Caco-2 (cell line): ENCODE data around the gene MVB12B. TPM values are rescaled to one million over a fixed set of nuclear protein-coding genes. Genes with fewer than 3 reads are reported as not detected.
"Not testable (repeated sequence)": the region's sequence is repeated elsewhere in the genome, so short reads cannot be mapped to it uniquely, and the experiment has no call there.

Source experiments
- BruUV-seq: library from RNA; stranded (reverse); fragments of 400-500 nt; replicated peaks from 2 replicates; lab custom pipeline; 2021; lab: Mats Ljungman, UMichigan
- CTCF ChIA-PET: fragments of 300-600 bp; sonication (Branson Sonifier 250); formaldehyde crosslinking; loops from one replicate; lab custom pipeline; 2022; ENCODE audit warnings: antibody characterized with exemption; lab: Charles Lee
- POLR2A ChIA-PET: fragments of 300-600 bp; sonication (Branson Sonifier 250); formaldehyde crosslinking; loops from one replicate; lab custom pipeline; 2022; ENCODE audit warnings: antibody characterized with exemption; lab: Charles Lee
- DNase-seq, 2 experiments: peaks; one replicate each; pipeline versions ENCODE4 v3.0.0 to v3.0.0-alpha.2; 2020 to 2022
- H3K27me3 ChIP-seq: replicated peaks from 2 replicates; pipeline ENCODE4 v1.6.0; 2011; ENCODE audit warnings: low read length; ENCODE audit not compliant: control insufficient read depth, insufficient read depth
- H3K36me3 ChIP-seq: 2 replicates; pipeline ENCODE4 v1.5.1; 2011; ENCODE audit warnings: low read length; ENCODE audit not compliant: control insufficient read depth, insufficient read depth
- H3K4me1 ChIP-seq: fragments of 250-450 bp; sonication (Bioruptor Pico); 2 replicates; pipeline ENCODE4 v1.5.1; 2020; ENCODE audit warnings: mild to moderate bottlenecking
- H3K4me3 ChIP-seq: 2 replicates; pipeline ENCODE4 v1.5.1; 2011; ENCODE audit warnings: low read depth, mild to moderate bottlenecking, control low read depth, low read length
- H3K9me3 ChIP-seq: fragments of 250-450 bp; sonication (Bioruptor Pico); 2 replicates; pipeline ENCODE4 v1.5.1; 2020; ENCODE audit warnings: mild to moderate bottlenecking, moderate library complexity
- H3K27ac Mint-ChIP-seq: one replicate; pipeline ENCODE4 v1.8.0; 2022; ENCODE audit warnings: mixed read lengths; ENCODE audit not compliant: unreplicated experiment
- H3K27me3 Mint-ChIP-seq: one replicate; pipeline ENCODE4 v1.8.0; 2022; ENCODE audit warnings: mixed read lengths; ENCODE audit not compliant: insufficient read depth, unreplicated experiment
- H3K36me3 Mint-ChIP-seq: one replicate; pipeline ENCODE4 v1.8.0; 2022; ENCODE audit warnings: mild to moderate bottlenecking, mixed read lengths; ENCODE audit not compliant: insufficient read depth, unreplicated experiment
- H3K4me1 Mint-ChIP-seq: one replicate; pipeline ENCODE4 v1.8.0; 2022; ENCODE audit warnings: low read depth, mixed read lengths; ENCODE audit not compliant: unreplicated experiment
- H3K4me3 Mint-ChIP-seq: one replicate; pipeline ENCODE4 v1.8.0; 2022; ENCODE audit warnings: mild to moderate bottlenecking, moderate library complexity, mixed read lengths; ENCODE audit not compliant: unreplicated experiment
- H3K9me3 Mint-ChIP-seq: one replicate; pipeline ENCODE4 v1.8.0; 2022; ENCODE audit warnings: mixed read lengths; ENCODE audit not compliant: unreplicated experiment
- intact Hi-C: fragments of 100-400 bp; cut with micrococcal nuclease; formaldehyde crosslinking; loops from one replicate; pipeline ENCODE4 v1.10.0; 2022; ENCODE audit not compliant: unreplicated experiment
- total RNA-seq: library from RNA; stranded (reverse); gene quantifications from 2 replicates; pipeline ENCODE4 v1.2.3, GENCODE V29; 2022
- TF ChIP-seq, protein P1 (sequence below), 2 experiments: fragments of 200-600 bp in 1 of 2; IDR thresholded peaks; 1 replicate in 1 of 2; 2 replicates in 1 of 2; pipeline versions ENCODE4 v1.5.1 to v1.8.0; 2011 to 2022; ENCODE audit warnings: antibody characterized with exemption in 1 of 2, control low read depth in 1 of 2, inconsistent platforms in 1 of 2, low read depth in 1 of 2, low read length in 1 of 2, mild to moderate bottlenecking in 1 of 2, moderate library complexity in 1 of 2; ENCODE audit not compliant: insufficient read depth in 1 of 2, severe bottlenecking in 1 of 2, unreplicated experiment in 1 of 2

MVB12B gene
- total RNA-seq, 1 experiment from 2014 or later, result 24.4 TPM

DNA sequence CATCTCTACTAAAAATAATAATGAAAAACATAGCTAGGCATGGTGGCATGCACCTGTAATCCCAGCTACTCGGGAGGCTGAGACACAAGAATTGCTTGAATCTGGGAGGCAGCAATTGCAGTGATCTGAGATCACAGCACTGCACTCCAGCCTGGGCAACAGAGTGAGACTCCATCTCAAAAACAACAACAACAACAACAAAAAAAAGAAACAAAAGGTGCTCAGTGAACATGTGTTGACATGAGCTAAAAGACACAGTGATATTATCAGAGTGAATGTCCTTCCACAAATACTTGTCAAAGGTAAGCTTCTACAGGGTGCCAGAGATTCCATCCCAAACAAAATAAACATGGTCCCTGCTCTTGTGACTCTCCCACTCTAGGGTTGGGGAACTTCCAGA lies 211.9 kb downstream of the MVB12B start:
- POLR2A ChIA-PET, result no interaction called here
- no peaks in the 10 kb centered on the region for H3K36me3 ChIP-seq
- BruUV-seq, result no TSS peak
- H3K4me1 ChIP-seq, result no peaks in the 10 kb centered on the region
- no peak overlapping the region for H3K27ac Mint-ChIP-seq
- no peak for DNase-seq
- no peak overlapping the region for H3K4me3 ChIP-seq
- no peak overlapping the region for H3K4me3 Mint-ChIP-seq
- H3K4me1 Mint-ChIP-seq, result no peaks in the 10 kb centered on the region
- intact Hi-C loops, result no loop called here
- H3K27me3 Mint-ChIP-seq, result peaks cover 3% of the 10 kb centered on the region
- CTCF ChIA-PET, result interaction anchor here (0.6 kb wide), 1 partner anchor 1674 kb away, joined by 3 read pairs; no protein-coding TSS in a partner anchor
- H3K9me3 Mint-ChIP-seq, result no peaks in the 10 kb centered on the region
- H3K27me3 ChIP-seq, result no peaks in the 10 kb centered on the region
- no peaks in the 10 kb centered on the region for H3K36me3 Mint-ChIP-seq
- H3K9me3 ChIP-seq, result no peaks in the 10 kb centered on the region
- TF ChIP-seq, protein P1, sequence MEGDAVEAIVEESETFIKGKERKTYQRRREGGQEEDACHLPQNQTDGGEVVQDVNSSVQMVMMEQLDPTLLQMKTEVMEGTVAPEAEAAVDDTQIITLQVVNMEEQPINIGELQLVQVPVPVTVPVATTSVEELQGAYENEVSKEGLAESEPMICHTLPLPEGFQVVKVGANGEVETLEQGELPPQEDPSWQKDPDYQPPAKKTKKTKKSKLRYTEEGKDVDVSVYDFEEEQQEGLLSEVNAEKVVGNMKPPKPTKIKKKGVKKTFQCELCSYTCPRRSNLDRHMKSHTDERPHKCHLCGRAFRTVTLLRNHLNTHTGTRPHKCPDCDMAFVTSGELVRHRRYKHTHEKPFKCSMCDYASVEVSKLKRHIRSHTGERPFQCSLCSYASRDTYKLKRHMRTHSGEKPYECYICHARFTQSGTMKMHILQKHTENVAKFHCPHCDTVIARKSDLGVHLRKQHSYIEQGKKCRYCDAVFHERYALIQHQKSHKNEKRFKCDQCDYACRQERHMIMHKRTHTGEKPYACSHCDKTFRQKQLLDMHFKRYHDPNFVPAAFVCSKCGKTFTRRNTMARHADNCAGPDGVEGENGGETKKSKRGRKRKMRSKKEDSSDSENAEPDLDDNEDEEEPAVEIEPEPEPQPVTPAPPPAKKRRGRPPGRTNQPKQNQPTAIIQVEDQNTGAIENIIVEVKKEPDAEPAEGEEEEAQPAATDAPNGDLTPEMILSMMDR (IDR thresholded peaks at IDR 0.05; ENCODE audit: insufficient read depth in 1 of 2, low read depth in 1 of 2, low read length in 1 of 2, severe bottlenecking in 1 of 2, unreplicated experiment in 1 of 2), result no peak

- H3K9me3 ChIP-seq, H3K36me3 ChIP-seq, POLR2A ChIA-PET, H3K9me3 Mint-ChIP-seq, H3K4me1 Mint-ChIP-seq, H3K4me1 ChIP-seq, H3K36me3 Mint-ChIP-seq, H3K27me3 ChIP-seq, H3K4me3 ChIP-seq, intact Hi-C loops, BruUV-seq, H3K4me3 Mint-ChIP-seq, H3K27me3 Mint-ChIP-seq, H3K27ac Mint-ChIP-seq: not testable (repeated sequence)
- CTCF ChIA-PET, result interaction anchor here (0.6 to 0.7 kb wide), 3 partner anchors 18 to 27 kb away, joined by 3 read pairs; no protein-coding TSS in a partner anchor
- DNase-seq, result peak in 1 of 2 experiments; percentile 15
Observed at GRCh38 chr9:126540398-126540797, 213.8 kb downstream of the MVB12B start.

- intact Hi-C loops, result no loop called here
- no peaks in the 10 kb centered on the region for H3K27me3 ChIP-seq
- Mint-ChIP-seq H3K4me1 (no peaks in the 10 kb centered on the region), H3K27ac (no peak overlapping the region), H3K9me3 (no peaks in the 10 kb centered on the region), H3K27me3 (peaks cover 3% of the 10 kb centered on the region), H3K4me3 (no peak overlapping the region), H3K36me3 (no peaks in the 10 kb centered on the region)
- ChIA-PET POLR2A (no interaction called here), CTCF (no interaction called here)
- DNase-seq, result no peak
- no peak overlapping the region for H3K4me3 ChIP-seq
- no TSS peak for BruUV-seq
- H3K4me1 ChIP-seq, result no peaks in the 10 kb centered on the region
- no peaks in the 10 kb centered on the region for H3K36me3 ChIP-seq
- no peaks in the 10 kb centered on the region; the same call in 1 of the 2 replicates for H3K9me3 ChIP-seq
- TF ChIP-seq, protein P1 (IDR thresholded peaks at IDR 0.05; ENCODE audit: insufficient read depth in 1 of 2, low read depth in 1 of 2, low read length in 1 of 2, severe bottlenecking in 1 of 2, unreplicated experiment in 1 of 2), result no peak
Observed at GRCh38 chr9:126543490-126543889, 216.9 kb downstream of the MVB12B start.

GRCh38 chr9:126545106-126545505 lies 218.5 kb downstream of the MVB12B start:
- no peaks in the 10 kb centered on the region for H3K36me3 ChIP-seq
- H3K9me3 Mint-ChIP-seq, result no peaks in the 10 kb centered on the region
- H3K4me3 ChIP-seq, result no peak overlapping the region
- no peaks in the 10 kb centered on the region for H3K27me3 ChIP-seq
- no peaks in the 10 kb centered on the region for H3K36me3 Mint-ChIP-seq
- TF ChIP-seq, protein P1 (IDR thresholded peaks at IDR 0.05; ENCODE audit: insufficient read depth in 1 of 2, low read depth in 1 of 2, low read length in 1 of 2, severe bottlenecking in 1 of 2, unreplicated experiment in 1 of 2), result no peak
- H3K27ac Mint-ChIP-seq, result no peak overlapping the region
- intact Hi-C loops, result no loop called here
- DNase-seq, result no peak
- H3K4me1 ChIP-seq, result no peaks in the 10 kb centered on the region
- no TSS peak for BruUV-seq
- ChIA-PET CTCF (no interaction called here), POLR2A (no interaction called here)
- H3K27me3 Mint-ChIP-seq, result peaks cover 3% of the 10 kb centered on the region
- H3K4me3 Mint-ChIP-seq, result no peak overlapping the region
- H3K9me3 ChIP-seq, result no peaks in the 10 kb centered on the region; the same call in 1 of the 2 replicates
- no peaks in the 10 kb centered on the region for H3K4me1 Mint-ChIP-seq
